Measurements from ENCODE around the gene CNTFR.

- no peak for TF ChIP-seq EZH2 (IDR thresholded peaks at IDR 0.05; ENCODE audit: insufficient read depth, low read length)
- TF ChIP-seq, protein P1, sequence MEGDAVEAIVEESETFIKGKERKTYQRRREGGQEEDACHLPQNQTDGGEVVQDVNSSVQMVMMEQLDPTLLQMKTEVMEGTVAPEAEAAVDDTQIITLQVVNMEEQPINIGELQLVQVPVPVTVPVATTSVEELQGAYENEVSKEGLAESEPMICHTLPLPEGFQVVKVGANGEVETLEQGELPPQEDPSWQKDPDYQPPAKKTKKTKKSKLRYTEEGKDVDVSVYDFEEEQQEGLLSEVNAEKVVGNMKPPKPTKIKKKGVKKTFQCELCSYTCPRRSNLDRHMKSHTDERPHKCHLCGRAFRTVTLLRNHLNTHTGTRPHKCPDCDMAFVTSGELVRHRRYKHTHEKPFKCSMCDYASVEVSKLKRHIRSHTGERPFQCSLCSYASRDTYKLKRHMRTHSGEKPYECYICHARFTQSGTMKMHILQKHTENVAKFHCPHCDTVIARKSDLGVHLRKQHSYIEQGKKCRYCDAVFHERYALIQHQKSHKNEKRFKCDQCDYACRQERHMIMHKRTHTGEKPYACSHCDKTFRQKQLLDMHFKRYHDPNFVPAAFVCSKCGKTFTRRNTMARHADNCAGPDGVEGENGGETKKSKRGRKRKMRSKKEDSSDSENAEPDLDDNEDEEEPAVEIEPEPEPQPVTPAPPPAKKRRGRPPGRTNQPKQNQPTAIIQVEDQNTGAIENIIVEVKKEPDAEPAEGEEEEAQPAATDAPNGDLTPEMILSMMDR (IDR thresholded peaks at IDR 0.05; ENCODE audit: insufficient read depth, low read depth, low read length), result no peak
These were observed 30.8 kb upstream of the CNTFR start, which contains the start of gene DCTN3 for GRCh38 chr9:34620061-34620994.

All from astrocyte (in vitro differentiated cells and primary cell).